SH-SY5Y (cell line): ENCODE data around the gene IGF1R.

Experiments used
- GATA2 ChIP-seq: IDR thresholded peaks from 2 replicates; pipeline ENCODE4 v1.6.1; 2011; ENCODE audit warnings: mild to moderate bottlenecking, low read depth, low read length
- GATA3 ChIP-seq: IDR thresholded peaks from 2 replicates; pipeline ENCODE4 v1.6.1; 2011; ENCODE audit warnings: low read depth, mild to moderate bottlenecking, low read length, moderate library complexity

- TF ChIP-seq GATA3 (no peak), GATA2 (no peak)
Measured at GRCh38 chr15:98898122-98898521, 249.8 kb downstream of the IGF1R start.
